Muscle of leg (tissue), 11 donors: ENCODE results near the gene MSI2. TPM values are rescaled to one million over a fixed set of nuclear protein-coding genes. Genes with fewer than 3 reads are reported as not detected.

Experiments
- DNase-seq: peaks from one replicate; pipeline ENCODE4 v3.0.0; 2013
- H3K27ac ChIP-seq: one replicate; pipeline ENCODE4 v1.5.1; 2013; ENCODE audit warnings: mild to moderate bottlenecking, low read length, control low read depth
- H3K27me3 ChIP-seq: one replicate; pipeline ENCODE4 v1.6.1; 2013; ENCODE audit warnings: low read length; ENCODE audit not compliant: control insufficient read depth, insufficient read depth
- H3K36me3 ChIP-seq: one replicate; pipeline ENCODE4 v1.6.1; 2013; ENCODE audit warnings: low read length; ENCODE audit not compliant: control insufficient read depth, insufficient read depth
- H3K4me1 ChIP-seq: one replicate; pipeline ENCODE4 v1.6.1; 2013; ENCODE audit warnings: low read length; ENCODE audit not compliant: control insufficient read depth, insufficient read depth
- H3K4me3 ChIP-seq: one replicate; pipeline ENCODE4 v1.5.1; 2013; ENCODE audit warnings: low read length, control low read depth
- H3K9me3 ChIP-seq: replicated peaks from 2 replicates; pipeline ENCODE4 v1.6.1; 2013; ENCODE audit warnings: low read depth, low read length; ENCODE audit not compliant: control insufficient read depth
- WGBS: methylation state at CpG from one replicate; pipeline ENCODE4 v1.1.5; 2013; ENCODE audit warnings: missing lambda C conversion rate; ENCODE audit not compliant: insufficient coverage; 5-methylcytosine and 5-hydroxymethylcytosine counted together
- polyA plus RNA-seq, 8 donors: library from polyadenylated mRNA; unstranded; fragments of 120-200 nt; gene quantifications; one replicate each; pipeline versions ENCODE4 v1.2.1 to v1.2.3, GENCODE V29; 2013; ENCODE audit warnings: inconsistent platforms in 1 of 8, low replicate concordance in 1 of 8; ENCODE audit not compliant: insufficient read length in 8 of 8, insufficient read depth in 1 of 8
- total RNA-seq: library from RNA; stranded (reverse); fragments of 120-200 nt; gene quantifications from one replicate; pipeline ENCODE4 v1.2.4, GENCODE V29; 2013

Gene MSI2
- total and polyA plus RNA-seq, 9 donors = 21.5 to 32.0 (median 27.4) TPM

DNA sequence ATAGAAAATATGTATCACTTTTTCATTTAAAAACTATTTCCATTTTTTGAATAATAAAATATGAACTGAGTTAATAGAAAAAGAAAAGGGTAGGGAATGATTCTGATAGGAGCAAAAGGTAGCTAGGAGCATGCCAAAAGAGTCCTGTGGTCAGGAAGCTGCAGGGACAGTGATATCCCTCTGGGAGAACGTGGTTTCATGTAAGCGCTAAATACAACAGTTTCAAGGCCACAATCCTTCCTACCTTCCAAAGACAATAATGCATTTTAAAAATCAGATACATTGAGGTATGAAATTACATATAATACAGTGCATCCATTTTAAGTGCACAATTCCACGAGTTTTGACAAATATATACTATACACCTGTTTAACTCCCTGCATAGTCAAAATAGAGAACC is 432.9 kb downstream of the MSI2 start:
- 71% methylated on average over 1 of the region's 3 CpGs for WGBS
- no peaks in the 10 kb centered on the region for H3K9me3 ChIP-seq
- H3K4me1 ChIP-seq = no peaks in the 10 kb centered on the region
- H3K27ac ChIP-seq = no peak overlapping the region
- DNase-seq = no peak
- no peaks in the 10 kb centered on the region for H3K36me3 ChIP-seq
- no peaks in the 10 kb centered on the region for H3K27me3 ChIP-seq
- no peak overlapping the region for H3K4me3 ChIP-seq

DNA sequence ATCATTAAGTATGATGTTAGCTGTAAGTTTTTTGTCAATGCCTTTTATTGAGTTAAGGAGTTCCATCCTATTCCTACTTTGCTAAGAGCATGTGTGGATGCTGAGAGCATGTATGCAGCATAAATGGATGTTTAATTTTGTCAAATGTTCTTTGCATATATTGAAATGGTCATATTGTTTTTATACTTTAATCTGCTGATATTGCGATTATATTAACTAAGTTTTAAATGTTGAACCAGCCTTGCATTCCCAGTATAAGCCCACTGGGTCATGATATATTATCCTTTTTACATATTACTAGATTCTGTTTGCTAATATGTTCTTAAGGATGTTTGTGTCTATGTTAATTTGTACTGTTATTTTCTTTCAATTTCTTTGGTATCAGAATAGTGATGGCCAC is 435.6 kb downstream of the MSI2 start:
- Histone ChIP-seq H3K4me1 (no peaks in the 10 kb centered on the region), H3K36me3 (no peaks in the 10 kb centered on the region), H3K4me3 (no peak overlapping the region), H3K27ac (no peak overlapping the region), H3K27me3 (no peaks in the 10 kb centered on the region), H3K9me3 (peaks cover 2% of the 10 kb centered on the region)
- no peak for DNase-seq
- no CpG with 5 or more reads among the region's 1 CpG for WGBS

DNA sequence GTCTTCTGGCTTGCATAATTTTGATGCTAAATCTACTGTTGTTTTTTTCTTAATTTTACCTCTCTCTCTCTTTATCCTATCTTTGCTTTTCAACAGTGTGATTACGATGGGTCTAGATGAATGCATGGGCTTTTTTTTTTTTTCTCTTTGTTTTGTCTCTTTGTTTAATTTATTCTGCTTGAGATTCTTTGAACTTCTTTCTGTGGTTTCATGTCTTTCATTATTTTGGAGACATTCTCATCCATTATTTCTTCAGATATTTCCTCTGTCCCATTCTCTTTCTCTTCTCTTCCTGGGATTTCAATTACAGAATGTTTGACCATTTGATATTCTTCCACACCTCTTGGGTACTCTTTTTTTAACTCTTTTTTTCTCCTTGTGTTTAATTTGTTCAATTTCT is 436.4 kb downstream of the MSI2 start:
- Histone ChIP-seq H3K27me3 (peaks cover 1% of the 10 kb centered on the region), H3K36me3 (no peaks in the 10 kb centered on the region), H3K9me3 (peaks cover 2% of the 10 kb centered on the region), H3K27ac (no peak overlapping the region), H3K4me3 (no peak overlapping the region), H3K4me1 (no peaks in the 10 kb centered on the region)
- DNase-seq = no peak
- no CpG with 5 or more reads among the region's 1 CpG for WGBS

GRCh38 chr17:57694051-57694450 is 437.7 kb downstream of the MSI2 start:
- no peak for DNase-seq

DNA sequence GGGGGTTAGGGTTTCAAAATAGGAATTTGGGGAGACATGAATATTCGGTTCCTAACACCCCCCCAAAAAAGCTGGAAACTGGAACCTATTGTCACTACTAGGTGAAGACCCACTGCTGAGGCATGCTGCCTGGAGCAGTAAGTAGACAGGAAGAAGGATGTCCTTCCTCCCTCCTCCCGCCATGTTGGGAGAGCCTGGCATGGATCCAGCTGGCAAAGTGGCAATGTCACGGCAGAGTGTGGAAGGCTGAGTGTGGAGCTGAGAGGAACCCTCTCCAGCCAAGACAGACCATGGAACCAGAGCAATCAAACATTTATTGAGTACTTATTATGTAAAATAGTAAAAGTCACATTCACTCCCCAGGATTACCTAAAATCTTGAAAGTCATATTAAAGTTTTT is 439.7 kb downstream of the MSI2 start:
- no peaks in the 10 kb centered on the region for H3K4me1 ChIP-seq
- no peak for DNase-seq
- H3K36me3 ChIP-seq = no peaks in the 10 kb centered on the region
- peaks cover 2% of the 10 kb centered on the region for H3K9me3 ChIP-seq
- peaks cover 11% of the 10 kb centered on the region for H3K27me3 ChIP-seq
- WGBS = no CpG with 5 or more reads among the region's 3 CpGs
- H3K27ac ChIP-seq = no peak overlapping the region
- H3K4me3 ChIP-seq = no peak overlapping the region

More at GRCh38 chr17:57694051-57694450, 437.7 kb downstream of the MSI2 start:
- Histone ChIP-seq H3K4me3 (no peak overlapping the region), H3K27ac (no peak overlapping the region), H3K4me1 (no peaks in the 10 kb centered on the region), H3K36me3 (no peaks in the 10 kb centered on the region), H3K27me3 (peaks cover 8% of the 10 kb centered on the region), H3K9me3 (peaks cover 2% of the 10 kb centered on the region)
- 100% methylated on average over 1 of the region's 1 CpG for WGBS

DNA sequence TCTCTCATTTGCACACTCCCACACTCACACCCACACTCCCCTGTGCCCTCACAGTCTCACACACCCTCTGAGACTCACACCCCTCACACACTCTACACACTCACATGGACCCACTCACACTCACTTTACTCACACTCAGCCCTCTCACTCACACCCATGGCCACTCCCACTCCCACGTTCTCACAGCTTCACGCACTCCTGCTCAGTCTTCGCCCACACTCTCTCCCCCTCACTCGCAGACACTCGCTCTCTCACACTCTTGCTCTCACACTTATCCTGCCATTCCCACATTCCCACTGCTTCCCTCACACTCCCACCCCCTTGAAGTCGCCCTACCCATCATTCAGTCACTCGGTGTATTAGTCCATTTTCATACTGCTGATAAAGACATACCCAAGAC is 440.9 kb downstream of the MSI2 start:
- 92% methylated on average over 5 of the region's 7 CpGs for WGBS
- no peaks in the 10 kb centered on the region for H3K36me3 ChIP-seq
- no peak overlapping the region for H3K4me3 ChIP-seq
- H3K9me3 ChIP-seq = peaks cover 2% of the 10 kb centered on the region
- no peak overlapping the region for H3K27ac ChIP-seq
- DNase-seq = no peak
- H3K27me3 ChIP-seq = peaks cover 11% of the 10 kb centered on the region
- H3K4me1 ChIP-seq = no peaks in the 10 kb centered on the region

DNA sequence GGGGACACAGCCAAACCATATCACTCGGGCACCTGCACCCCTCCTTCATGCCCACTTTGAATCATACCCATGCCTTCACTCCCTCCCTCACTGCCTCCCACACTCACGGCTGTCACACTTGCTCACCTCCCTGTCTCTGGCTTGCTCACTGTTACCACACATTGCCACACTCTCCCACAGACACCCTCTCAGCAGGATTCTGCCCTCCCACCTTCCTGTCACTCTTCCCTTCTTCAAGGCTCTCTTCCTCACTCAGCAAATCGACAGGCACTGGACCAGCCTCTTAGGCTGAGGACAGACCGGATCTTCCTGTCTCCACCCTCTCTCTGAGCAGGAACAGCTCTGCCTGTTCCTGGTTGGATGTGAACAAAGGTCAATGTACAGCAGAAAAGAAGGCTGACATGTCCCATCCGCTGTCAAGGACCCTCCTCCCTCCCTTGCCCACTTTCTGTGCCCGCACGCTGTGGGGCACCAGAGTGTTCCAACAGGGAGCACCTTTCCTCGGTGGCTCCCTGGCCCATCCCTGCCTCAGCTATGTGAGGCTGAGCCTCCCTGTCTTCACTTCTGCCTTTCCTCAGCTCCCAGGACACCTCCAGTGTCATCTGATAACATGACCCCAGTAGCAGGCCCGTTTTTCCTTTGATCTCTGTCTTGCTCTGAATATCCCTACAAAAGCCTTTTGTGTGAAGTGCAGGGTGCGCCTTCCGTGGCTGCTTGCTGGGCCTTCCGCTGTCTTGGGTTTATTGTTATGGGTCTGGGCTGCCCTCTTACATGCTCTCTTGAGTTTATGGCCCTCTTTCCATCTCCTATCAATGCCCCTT is 441.8 kb downstream of the MSI2 start:
- no peaks in the 10 kb centered on the region for H3K4me1 ChIP-seq
- no peak for DNase-seq
- peaks cover 11% of the 10 kb centered on the region for H3K27me3 ChIP-seq
- 48% methylated on average over 8 of the region's 12 CpGs for WGBS
- no peak overlapping the region for H3K4me3 ChIP-seq
- no peaks in the 10 kb centered on the region for H3K36me3 ChIP-seq
- no peak overlapping the region for H3K27ac ChIP-seq
- H3K9me3 ChIP-seq = peaks cover 2% of the 10 kb centered on the region

DNA sequence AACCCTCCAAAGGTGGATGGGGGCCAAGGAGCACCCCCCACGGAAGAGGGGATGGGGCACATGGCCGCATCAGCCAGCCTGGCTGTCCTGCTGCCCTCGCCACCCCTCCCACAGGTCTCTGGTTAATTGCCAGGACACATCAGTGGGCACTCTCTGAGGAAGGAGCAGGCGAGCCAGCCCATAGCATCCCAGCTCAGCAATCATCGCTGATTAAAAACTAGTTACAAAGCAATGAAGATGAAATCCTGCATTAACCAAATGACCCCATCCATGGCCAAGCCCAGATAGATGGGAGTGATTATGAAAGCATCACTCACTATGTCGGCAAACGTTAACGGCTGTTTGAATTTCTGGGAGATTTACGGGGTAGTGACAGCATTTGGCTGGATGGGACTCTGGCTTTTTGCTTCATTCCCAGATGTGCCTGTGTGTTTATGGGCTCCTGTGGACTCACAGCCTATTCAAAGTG is 443.5 kb downstream of the MSI2 start:
- Histone ChIP-seq H3K9me3 (peaks cover 2% of the 10 kb centered on the region), H3K4me3 (no peak overlapping the region), H3K36me3 (no peaks in the 10 kb centered on the region), H3K27me3 (peaks cover 11% of the 10 kb centered on the region), H3K4me1 (no peaks in the 10 kb centered on the region), H3K27ac (no peak overlapping the region)
- peak; percentile 64 for DNase-seq
- 3% methylated on average over 7 of the region's 9 CpGs for WGBS

DNA sequence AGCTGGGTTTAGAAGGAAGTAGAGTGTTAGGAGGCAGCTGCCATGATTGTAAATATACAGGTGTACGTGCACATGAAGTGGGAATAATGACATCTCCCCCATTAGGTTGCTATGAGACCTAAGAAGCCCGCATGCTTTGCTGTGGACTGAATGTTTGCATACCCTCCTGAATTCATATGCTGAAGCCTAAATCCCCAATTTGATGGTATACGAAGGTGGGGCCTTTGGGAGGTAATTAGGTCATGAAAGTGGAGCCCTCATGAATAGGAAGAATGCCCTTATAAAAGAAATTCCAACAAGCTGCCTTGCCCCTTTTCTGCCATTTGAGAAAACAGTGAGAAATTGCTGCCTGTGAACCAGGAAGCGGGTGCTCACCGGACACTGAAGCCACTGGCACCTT is 444.8 kb downstream of the MSI2 start:
- no peak for DNase-seq
- Histone ChIP-seq H3K36me3 (no peaks in the 10 kb centered on the region), H3K4me1 (no peaks in the 10 kb centered on the region), H3K27me3 (peaks cover 11% of the 10 kb centered on the region), H3K9me3 (no peaks in the 10 kb centered on the region), H3K27ac (no peak overlapping the region), H3K4me3 (no peak overlapping the region)
- WGBS = 79% methylated on average over 2 of the region's 5 CpGs

DNA sequence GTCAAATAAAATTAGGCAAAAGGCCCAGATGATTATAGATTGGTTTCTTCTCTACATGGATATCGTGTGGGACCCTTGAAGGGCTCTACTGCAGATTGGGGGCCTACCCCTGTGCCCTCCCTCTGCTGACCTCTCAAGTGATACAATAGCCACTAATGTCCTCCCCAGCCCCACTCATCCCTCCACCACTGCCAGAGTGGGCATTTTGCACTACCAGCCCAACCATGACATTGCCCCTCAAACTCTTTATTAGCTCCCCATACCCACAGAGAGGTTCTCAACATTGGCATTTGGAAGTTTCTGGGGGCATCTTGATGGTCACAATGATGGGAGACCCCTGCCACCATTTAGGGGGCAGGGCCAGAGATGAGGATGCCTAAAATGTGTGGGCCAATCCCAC is 446.9 kb downstream of the MSI2 start:
- WGBS = 100% methylated on average over 1 of the region's 1 CpG
- DNase-seq = no peak
- H3K4me1 ChIP-seq = peaks cover 10% of the 10 kb centered on the region
- H3K9me3 ChIP-seq = no peaks in the 10 kb centered on the region
- H3K27ac ChIP-seq = no peak overlapping the region
- peaks cover 7% of the 10 kb centered on the region for H3K27me3 ChIP-seq
- H3K36me3 ChIP-seq = no peaks in the 10 kb centered on the region
- no peak overlapping the region for H3K4me3 ChIP-seq
